ENCODE measurements around the gene SUPT4H1.

SUPT4H1 gene

DNA sequence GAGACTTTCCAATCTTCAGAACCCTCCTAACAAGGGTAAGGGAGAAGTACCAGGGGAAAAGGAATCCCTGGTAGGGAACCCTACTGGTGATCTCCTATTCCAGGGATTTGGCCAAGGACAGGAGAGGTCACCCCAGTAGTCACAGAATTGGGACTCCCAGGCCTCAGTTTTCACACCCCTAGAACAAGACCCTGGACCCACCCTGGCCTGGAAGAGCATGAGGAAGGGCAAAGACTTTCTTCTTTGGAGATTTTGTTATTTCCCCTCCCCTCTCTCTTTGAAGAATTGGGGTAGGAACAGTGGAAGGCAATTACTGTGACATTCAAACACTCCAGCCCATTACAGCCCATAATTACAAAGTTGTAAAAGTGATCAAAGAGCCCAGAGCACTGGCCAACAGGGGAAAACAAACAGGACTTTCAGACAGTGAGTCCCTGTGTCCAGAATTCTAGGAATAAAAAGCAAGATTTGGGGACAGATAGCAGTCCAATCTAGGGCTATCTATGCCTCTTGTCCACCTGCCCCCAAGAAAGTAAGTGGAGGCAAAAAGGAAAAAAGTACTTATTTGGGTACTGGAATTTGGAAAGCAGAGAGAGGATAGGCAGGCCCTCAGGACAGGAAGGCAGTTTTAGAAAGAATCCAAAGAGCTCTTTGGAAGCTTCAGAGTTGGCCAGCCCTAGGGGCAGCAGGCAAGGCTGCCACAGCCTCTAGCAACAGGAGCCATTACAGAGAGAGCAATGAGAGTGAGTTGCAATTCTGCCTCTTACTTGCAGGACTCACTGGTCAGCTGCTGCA lies 13.4 kb upstream of the SUPT4H1 start:
- peak overlapping the region; percentile 39 for H3K27ac ChIP-seq (ENCODE audit: low read depth, low read length)
- peaks cover 0 to 5% of the 10 kb centered on the region in 2 donors for H3K27me3 ChIP-seq (ENCODE audit: control insufficient read depth in 1 of 2, insufficient read depth in 2 of 2, low read length in 2 of 2)
- H3K9ac ChIP-seq (ENCODE audit: low read depth in 1 of 2, low read length in 2 of 2): peak overlapping the region in 1 of 2 donors; percentile 35
- peaks cover 14 to 23% of the 10 kb centered on the region in 2 donors for H3K36me3 ChIP-seq (ENCODE audit: control insufficient read depth in 1 of 2, insufficient read depth in 2 of 2, low read length in 2 of 2)
- H3K4me1 ChIP-seq (ENCODE audit: control insufficient read depth in 1 of 2, insufficient read depth in 2 of 2, low read length in 2 of 2): peaks cover 68 to 77% of the 10 kb centered on the region in 2 donors
- H3K4me3 ChIP-seq (ENCODE audit: low read depth in 1 of 2, low read length in 2 of 2): peak overlapping the region; percentile 16 to 25
- no peaks in the 10 kb centered on the region for H3K9me3 ChIP-seq (ENCODE audit: control insufficient read depth in 1 of 2, low read length in 2 of 2)

DNA sequence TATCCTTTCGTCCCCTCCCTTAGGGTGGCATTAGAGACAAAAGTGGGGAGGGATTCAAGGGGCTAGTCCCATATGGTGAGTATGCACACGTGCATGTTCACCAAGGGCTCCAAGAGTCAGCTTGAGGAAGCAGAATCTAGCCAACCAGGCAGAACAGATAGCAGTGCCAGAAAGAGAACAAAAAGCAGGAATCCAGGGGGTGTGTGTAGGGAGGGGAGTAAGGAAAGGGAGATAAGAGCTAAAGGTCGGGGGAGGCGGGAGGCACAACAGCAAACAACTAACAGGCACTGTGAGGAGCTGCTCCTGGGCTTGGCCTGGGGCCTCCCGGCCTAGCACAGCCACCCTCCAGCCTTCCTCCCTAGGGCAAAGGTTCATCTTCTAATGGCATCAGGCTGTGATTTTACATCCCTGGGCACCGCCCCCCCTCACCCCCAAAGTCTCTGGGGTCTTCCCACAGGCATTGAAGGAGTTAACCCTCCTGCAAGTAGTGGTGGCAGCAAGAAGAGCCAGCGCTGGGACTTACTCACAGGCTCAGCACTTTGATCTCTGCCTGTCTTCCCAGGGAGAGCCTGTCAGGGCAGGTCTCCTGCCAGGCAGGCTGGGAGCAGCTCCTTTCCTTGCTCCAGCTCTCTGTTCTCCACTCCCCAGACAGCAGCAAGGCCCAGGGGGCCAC lies 12.4 kb upstream of the SUPT4H1 start:
- peaks cover 0 to 5% of the 10 kb centered on the region in 2 donors for H3K27me3 ChIP-seq (ENCODE audit: control insufficient read depth in 1 of 2, insufficient read depth in 2 of 2, low read length in 2 of 2)
- peak overlapping the region; percentile 51 for H3K27ac ChIP-seq (ENCODE audit: low read depth, low read length)
- H3K4me3 ChIP-seq (ENCODE audit: low read depth in 1 of 2, low read length in 2 of 2): peak overlapping the region; percentile 40 to 44
- H3K9ac ChIP-seq (ENCODE audit: low read depth in 1 of 2, low read length in 2 of 2): peak overlapping the region in 1 of 2 donors; percentile 39
- peaks cover 64 to 68% of the 10 kb centered on the region in 2 donors for H3K4me1 ChIP-seq (ENCODE audit: control insufficient read depth in 1 of 2, insufficient read depth in 2 of 2, low read length in 2 of 2)
- H3K36me3 ChIP-seq (ENCODE audit: control insufficient read depth in 1 of 2, insufficient read depth in 2 of 2, low read length in 2 of 2): peaks cover 18 to 28% of the 10 kb centered on the region in 2 donors
- no peaks in the 10 kb centered on the region for H3K9me3 ChIP-seq (ENCODE audit: control insufficient read depth in 1 of 2, low read length in 2 of 2)

DNA sequence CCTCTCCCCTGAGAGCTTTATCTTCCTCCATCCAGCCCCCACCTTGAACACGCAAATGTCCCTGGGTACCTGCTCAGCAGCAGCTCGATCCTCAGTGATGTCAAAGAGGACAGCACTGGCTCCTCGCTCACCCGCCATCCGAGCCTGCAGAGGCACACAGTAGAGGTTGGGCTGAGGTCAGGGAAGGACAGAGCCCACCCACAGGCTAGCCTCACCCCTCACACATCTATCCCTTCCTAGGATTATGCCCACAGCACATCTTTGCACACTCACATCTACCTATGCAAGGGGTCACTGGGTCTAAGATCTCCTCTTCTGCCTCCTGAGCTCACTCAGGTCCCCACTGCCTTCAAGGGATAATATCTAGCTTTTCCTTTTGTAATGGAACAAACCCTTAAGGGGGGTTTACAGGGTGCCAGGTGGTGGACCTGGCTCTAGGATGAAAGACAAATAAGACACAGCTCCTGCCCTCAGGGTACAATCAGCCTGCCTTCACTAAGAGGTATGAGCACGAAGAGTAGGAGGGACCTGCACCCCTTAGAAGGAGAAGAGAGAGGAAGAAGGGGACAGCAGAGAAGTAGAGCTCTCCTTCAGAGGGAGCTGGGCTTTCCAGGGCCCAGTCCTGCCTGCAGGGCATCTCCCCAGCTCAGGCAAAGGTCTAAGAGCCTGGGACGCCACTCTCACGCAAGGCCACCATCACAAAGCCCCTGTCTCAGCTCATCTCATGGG lies 11.6 kb upstream of the SUPT4H1 start:
- Histone ChIP-seq H3K27me3 (ENCODE audit: control insufficient read depth in 1 of 2, insufficient read depth in 2 of 2, low read length in 2 of 2) (peaks cover 0 to 5% of the 10 kb centered on the region in 2 donors), H3K9me3 (ENCODE audit: control insufficient read depth in 1 of 2, low read length in 2 of 2) (no peaks in the 10 kb centered on the region), H3K36me3 (ENCODE audit: control insufficient read depth in 1 of 2, insufficient read depth in 2 of 2, low read length in 2 of 2) (peaks cover 18 to 30% of the 10 kb centered on the region in 2 donors), H3K27ac (ENCODE audit: low read depth, low read length) (no peak overlapping the region), H3K4me1 (ENCODE audit: control insufficient read depth in 1 of 2, insufficient read depth in 2 of 2, low read length in 2 of 2) (peaks cover 56 to 60% of the 10 kb centered on the region in 2 donors), H3K4me3 (ENCODE audit: low read depth in 1 of 2, low read length in 2 of 2) (peak overlapping the region; percentile 40 to 44), H3K9ac (ENCODE audit: low read depth in 1 of 2, low read length in 2 of 2) (peak overlapping the region in 1 of 2 donors; percentile 39)

DNA sequence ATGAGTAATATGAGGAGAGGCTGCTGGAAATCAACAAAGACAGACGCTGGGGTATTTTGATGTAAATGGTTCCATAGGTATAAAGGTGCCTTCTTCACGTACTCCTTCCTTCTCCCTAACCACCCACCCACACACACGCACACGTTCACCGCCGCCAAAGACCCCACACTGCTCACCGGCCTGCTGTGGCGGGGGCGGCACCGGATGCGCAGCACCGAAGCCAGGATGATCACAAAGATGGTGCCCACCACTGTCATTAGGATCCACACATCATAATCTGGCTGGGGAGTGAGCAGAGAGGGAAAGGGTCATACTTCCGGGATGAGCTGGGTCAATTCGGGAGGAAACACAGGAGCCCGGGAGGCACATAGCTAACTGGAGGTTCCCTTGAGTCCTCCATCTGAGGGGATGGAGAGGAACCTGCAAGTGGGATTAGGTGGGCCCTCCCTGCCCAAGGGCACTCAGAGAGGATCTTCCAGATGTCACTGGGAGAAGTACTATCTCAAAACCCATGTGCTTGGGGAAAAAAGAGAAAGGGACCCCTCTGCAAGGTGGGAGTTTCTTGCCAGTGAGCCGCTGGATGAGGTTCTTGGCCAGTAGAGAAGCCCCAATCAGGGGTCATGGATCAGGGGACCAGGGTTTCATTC lies 10.5 kb upstream of the SUPT4H1 start:
- H3K9me3 ChIP-seq (ENCODE audit: control insufficient read depth in 1 of 2, low read length in 2 of 2): no peaks in the 10 kb centered on the region
- H3K27ac ChIP-seq (ENCODE audit: low read depth, low read length): no peak overlapping the region
- H3K9ac ChIP-seq (ENCODE audit: low read depth in 1 of 2, low read length in 2 of 2): no peak overlapping the region
- H3K36me3 ChIP-seq (ENCODE audit: control insufficient read depth in 1 of 2, insufficient read depth in 2 of 2, low read length in 2 of 2): peaks cover 18 to 40% of the 10 kb centered on the region in 2 donors
- H3K4me3 ChIP-seq (ENCODE audit: low read depth in 1 of 2, low read length in 2 of 2): no peak overlapping the region
- peaks cover 0 to 5% of the 10 kb centered on the region in 2 donors for H3K27me3 ChIP-seq (ENCODE audit: control insufficient read depth in 1 of 2, insufficient read depth in 2 of 2, low read length in 2 of 2)
- H3K4me1 ChIP-seq (ENCODE audit: control insufficient read depth in 1 of 2, insufficient read depth in 2 of 2, low read length in 2 of 2): peaks cover 48 to 53% of the 10 kb centered on the region in 2 donors

DNA sequence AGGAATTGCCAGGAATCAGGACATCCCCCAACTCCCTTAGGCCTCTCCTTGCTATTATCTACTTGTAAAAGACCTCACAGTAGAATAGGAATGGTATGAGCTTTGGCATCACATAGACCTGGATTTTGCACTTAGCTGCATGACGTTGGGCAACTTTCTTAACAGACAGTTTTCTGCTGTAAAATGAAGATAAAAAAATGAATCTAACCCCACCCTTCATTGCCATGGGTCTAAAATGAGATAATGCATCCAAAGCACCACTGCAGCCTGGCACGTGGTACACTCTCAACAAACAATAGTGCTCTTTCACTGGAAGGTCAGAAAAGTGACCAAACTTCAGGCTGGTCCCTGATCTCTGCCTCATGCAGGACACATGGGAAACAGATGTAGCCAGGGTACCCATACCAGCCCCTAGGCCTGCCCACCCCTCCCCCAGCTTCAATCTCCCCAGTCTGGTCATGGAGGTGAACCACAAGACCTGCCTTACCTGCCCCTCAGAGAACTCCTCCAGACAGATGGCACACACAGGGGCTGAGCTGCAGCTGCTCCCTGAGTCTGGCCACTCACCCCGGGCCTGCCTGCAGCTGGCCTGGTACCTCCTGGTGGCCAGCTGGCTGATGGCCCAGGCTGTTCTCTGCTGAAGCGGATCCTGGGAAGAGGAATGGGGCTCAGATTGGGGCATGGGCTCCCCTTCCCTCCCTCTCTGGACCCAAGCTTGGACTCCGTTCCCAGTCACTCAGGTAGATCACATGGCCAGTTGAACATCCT lies 8.5 kb upstream of the SUPT4H1 start:
- H3K4me3 ChIP-seq (ENCODE audit: low read depth in 1 of 2, low read length in 2 of 2): no peak overlapping the region
- peaks cover 32 to 37% of the 10 kb centered on the region in 2 donors for H3K4me1 ChIP-seq (ENCODE audit: control insufficient read depth in 1 of 2, insufficient read depth in 2 of 2, low read length in 2 of 2)
- H3K9ac ChIP-seq (ENCODE audit: low read depth in 1 of 2, low read length in 2 of 2): no peak overlapping the region
- H3K36me3 ChIP-seq (ENCODE audit: control insufficient read depth in 1 of 2, insufficient read depth in 2 of 2, low read length in 2 of 2): peaks cover 18 to 55% of the 10 kb centered on the region in 2 donors
- no peaks in the 10 kb centered on the region for H3K9me3 ChIP-seq (ENCODE audit: control insufficient read depth in 1 of 2, low read length in 2 of 2)
- peaks cover 0 to 5% of the 10 kb centered on the region in 2 donors for H3K27me3 ChIP-seq (ENCODE audit: control insufficient read depth in 1 of 2, insufficient read depth in 2 of 2, low read length in 2 of 2)
- H3K27ac ChIP-seq (ENCODE audit: low read depth, low read length): no peak overlapping the region

DNA sequence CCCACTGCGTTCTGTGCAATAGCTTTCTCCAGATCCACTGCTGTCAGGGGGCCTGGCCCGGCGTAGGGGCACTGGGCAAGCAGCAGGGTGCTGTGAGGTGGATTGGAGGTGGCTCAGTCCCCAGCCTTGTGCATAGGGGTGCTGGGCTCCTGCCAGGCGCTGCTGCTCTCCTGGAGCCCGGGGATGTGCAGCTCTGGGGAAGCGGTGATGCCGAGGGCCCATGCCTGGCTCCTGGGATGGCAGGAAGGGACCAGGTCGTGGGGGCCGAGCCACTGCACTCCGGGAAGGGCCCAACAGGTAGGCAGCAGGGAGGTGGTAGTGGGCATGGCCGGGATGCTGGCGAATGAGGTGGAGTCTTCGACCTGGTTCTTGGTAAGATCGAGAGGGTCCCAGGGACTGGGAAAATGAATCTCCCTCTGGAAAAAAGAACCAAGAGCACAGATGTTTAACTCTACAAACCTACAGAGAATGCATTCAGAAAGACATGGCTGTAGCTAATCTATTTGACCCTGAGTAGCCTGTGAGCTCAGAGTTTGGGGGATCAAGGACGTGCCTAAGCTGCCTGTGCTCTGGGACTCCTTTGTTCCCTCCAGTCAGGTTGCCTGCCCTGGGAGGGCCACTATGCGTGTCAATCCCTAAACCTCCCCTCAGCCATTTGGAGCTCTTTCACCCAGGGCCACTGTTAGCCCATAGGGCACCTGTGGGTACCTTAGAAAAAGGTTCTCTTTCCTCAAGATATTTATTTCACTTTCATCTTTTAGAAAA lies 6.6 kb upstream of the SUPT4H1 start:
- Histone ChIP-seq H3K9ac (ENCODE audit: low read depth in 1 of 2, low read length in 2 of 2) (no peak overlapping the region), H3K9me3 (ENCODE audit: control insufficient read depth in 1 of 2, low read length in 2 of 2) (no peaks in the 10 kb centered on the region), H3K27me3 (ENCODE audit: control insufficient read depth in 1 of 2, insufficient read depth in 2 of 2, low read length in 2 of 2) (peaks cover 0 to 4% of the 10 kb centered on the region in 2 donors), H3K4me3 (ENCODE audit: low read depth in 1 of 2, low read length in 2 of 2) (no peak overlapping the region), H3K27ac (ENCODE audit: low read depth, low read length) (no peak overlapping the region), H3K4me1 (ENCODE audit: control insufficient read depth in 1 of 2, insufficient read depth in 2 of 2, low read length in 2 of 2) (peaks cover 16 to 21% of the 10 kb centered on the region in 2 donors), H3K36me3 (ENCODE audit: control insufficient read depth in 1 of 2, insufficient read depth in 2 of 2, low read length in 2 of 2) (peaks cover 18 to 69% of the 10 kb centered on the region in 2 donors)

DNA sequence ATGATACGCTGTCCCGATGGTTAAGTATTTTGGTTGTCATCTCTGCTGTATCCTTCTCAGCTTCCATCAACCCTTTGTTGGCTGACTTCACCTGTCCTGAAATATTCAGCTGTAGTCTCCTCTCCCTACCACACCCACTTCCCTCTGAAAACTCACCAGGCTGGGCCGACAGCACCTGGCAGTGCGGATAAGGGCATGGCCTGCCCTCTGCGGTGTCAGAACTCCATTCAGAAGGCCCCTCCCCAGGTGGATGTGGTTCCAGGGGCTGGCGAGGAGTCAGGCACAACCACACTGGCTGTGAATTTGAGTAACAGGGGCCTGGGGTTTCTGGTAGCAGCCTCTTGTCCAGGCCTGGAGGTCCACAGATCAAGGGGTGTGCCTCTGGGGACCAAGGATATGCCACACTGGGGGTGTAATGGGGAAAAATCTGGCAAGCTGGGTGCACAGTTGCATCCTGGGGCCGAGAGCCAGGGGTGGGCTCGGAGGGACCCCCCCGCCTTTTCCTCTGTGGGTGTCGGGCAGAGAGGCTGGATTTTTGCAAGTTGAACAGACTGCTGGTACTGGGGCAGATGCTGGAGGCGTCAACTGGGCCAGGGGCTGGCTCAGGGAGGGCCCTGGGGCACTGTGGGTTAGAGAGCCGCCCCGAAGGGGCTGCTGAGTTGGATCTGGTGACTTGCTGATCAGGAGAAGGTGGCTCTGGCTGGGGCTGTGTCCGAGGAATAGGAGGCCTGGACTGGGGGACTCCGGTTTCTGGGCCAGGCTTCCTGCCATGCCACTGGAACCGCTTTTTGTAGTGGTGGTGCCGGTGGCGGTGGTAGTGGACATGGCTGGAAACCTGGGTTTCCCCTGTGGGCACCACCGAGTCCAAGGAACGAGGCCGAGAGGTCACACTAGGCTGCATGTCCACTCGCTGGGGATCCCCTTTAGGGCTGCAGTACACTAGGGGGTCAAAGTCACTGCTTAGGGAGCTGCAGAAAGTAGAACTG lies 5.6 kb upstream of the SUPT4H1 start:
- no peak overlapping the region for H3K4me3 ChIP-seq (ENCODE audit: low read depth in 1 of 2, low read length in 2 of 2)
- H3K9me3 ChIP-seq (ENCODE audit: control insufficient read depth in 1 of 2, low read length in 2 of 2): no peaks in the 10 kb centered on the region
- peaks cover 16 to 21% of the 10 kb centered on the region in 2 donors for H3K4me1 ChIP-seq (ENCODE audit: control insufficient read depth in 1 of 2, insufficient read depth in 2 of 2, low read length in 2 of 2)
- peaks cover 11 to 62% of the 10 kb centered on the region in 2 donors for H3K36me3 ChIP-seq (ENCODE audit: control insufficient read depth in 1 of 2, insufficient read depth in 2 of 2, low read length in 2 of 2)
- no peak overlapping the region for H3K27ac ChIP-seq (ENCODE audit: low read depth, low read length)
- H3K9ac ChIP-seq (ENCODE audit: low read depth in 1 of 2, low read length in 2 of 2): no peak overlapping the region
- H3K27me3 ChIP-seq (ENCODE audit: control insufficient read depth in 1 of 2, insufficient read depth in 2 of 2, low read length in 2 of 2): no peaks in the 10 kb centered on the region

DNA sequence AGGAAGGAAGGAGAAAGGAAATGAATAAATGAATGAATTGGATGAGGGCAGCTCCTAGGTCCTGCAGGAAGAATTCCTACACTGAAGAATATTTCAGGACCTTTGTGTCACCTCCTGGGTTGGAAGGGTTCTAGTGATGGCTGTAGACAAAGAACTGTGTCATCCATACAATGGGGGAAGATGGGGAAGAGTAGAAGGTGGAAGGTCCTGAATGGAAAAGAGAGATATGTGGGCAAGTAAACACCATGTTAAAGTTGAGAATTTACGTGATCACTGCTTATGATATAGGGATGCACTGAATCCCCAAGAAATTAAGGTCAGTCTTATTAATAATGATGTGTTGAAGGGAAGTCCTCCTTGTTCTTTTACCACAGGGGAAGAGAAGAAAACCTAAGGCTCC lies 4.2 kb upstream of the SUPT4H1 start:
- Histone ChIP-seq H3K4me1 (ENCODE audit: control insufficient read depth in 1 of 2, insufficient read depth in 2 of 2, low read length in 2 of 2) (peaks cover 23 to 24% of the 10 kb centered on the region in 2 donors), H3K36me3 (ENCODE audit: control insufficient read depth in 1 of 2, insufficient read depth in 2 of 2, low read length in 2 of 2) (peaks cover 7 to 59% of the 10 kb centered on the region in 2 donors), H3K4me3 (ENCODE audit: low read depth in 1 of 2, low read length in 2 of 2) (no peak overlapping the region), H3K27me3 (ENCODE audit: control insufficient read depth in 1 of 2, insufficient read depth in 2 of 2, low read length in 2 of 2) (no peaks in the 10 kb centered on the region), H3K27ac (ENCODE audit: low read depth, low read length) (no peak overlapping the region), H3K9me3 (ENCODE audit: control insufficient read depth in 1 of 2, low read length in 2 of 2) (no peaks in the 10 kb centered on the region), H3K9ac (ENCODE audit: low read depth in 1 of 2, low read length in 2 of 2) (no peak overlapping the region)
